ENCODE measurements around the gene ID3.

DNA sequence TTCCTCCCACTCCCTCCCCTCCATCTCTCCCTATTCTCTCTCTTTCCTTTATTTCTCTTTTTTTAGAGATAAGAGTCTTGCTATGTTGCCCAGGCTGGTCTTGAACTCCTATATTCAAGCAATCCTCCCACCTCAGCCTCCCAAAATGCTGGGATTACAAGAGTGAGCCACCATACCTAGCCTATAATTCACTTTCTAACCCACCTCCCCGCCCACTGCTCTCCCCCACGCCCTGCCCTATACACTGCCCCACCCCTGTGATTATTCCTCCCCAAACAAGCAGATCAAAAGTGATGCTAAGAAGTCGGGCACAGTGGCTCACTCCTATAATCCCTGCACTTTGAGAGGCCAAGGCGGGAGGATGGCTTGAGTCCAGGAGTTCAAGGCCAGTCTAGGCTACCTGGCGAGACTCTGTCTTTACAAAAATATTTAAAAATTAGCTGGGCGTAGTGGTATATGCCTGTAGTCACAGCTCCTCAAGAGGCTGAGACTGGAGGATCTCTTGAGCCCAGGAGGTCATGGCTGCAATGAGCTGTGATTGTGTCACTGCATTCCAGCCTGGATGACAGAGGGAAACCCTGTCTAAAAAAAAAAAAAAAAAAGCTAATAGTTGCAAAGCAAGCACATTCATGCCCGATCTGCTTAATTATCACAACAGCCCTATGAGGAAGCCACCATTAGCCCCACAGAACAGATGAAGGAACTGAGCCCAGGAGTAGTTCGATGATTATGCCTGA lies 15.4 kb downstream of the ID3 start:
- TF ChIP-seq EZH2 (IDR thresholded peaks at IDR 0.05; ENCODE audit: insufficient read depth, low read length), result no peak
- no peak for TF ChIP-seq CTCF (IDR thresholded peaks at IDR 0.05; ENCODE audit: insufficient read depth, low read depth, low read length)

Measured in astrocyte (in vitro differentiated cells and primary cell).